GM10248 (cell line): ENCODE results near the gene SLC26A8.

Source experiments
- CTCF ChIA-PET: fragments of 300-600 bp; sonication (Branson Sonifier 250); formaldehyde crosslinking; extraction: SDS; loops from one replicate; lab custom pipeline; 2021; ENCODE audit warnings: antibody characterized with exemption; lab: Yijun Ruan, JAX
- POLR2A ChIA-PET: fragments of 350-650 bp; sonication (Branson Sonifier 250); formaldehyde crosslinking; extraction: SDS; loops from one replicate; lab custom pipeline; 2020; ENCODE audit warnings: antibody characterized with exemption; lab: Yijun Ruan, JAX
- DNase-seq: peaks from one replicate; pipeline ENCODE4 v3.0.0; 2012; ENCODE audit errors: extremely low spot score
- CTCF ChIP-seq: IDR thresholded peaks from 2 replicates; pipeline ENCODE4 v1.5.1; 2012; ENCODE audit warnings: mild to moderate bottlenecking, low read depth; ENCODE audit errors: extremely low read depth, missing control alignments, control extremely low read depth

The SLC26A8 gene

GRCh38 chr6:35905841-35906498 is 118.5 kb downstream of the SLC26A8 start:
- ChIA-PET CTCF (interaction anchor here (0.9 kb wide), 1 partner anchor 12 kb away, joined by 3 read pairs; no protein-coding TSS in a partner anchor), POLR2A (no interaction called here)
- no peak for DNase-seq
- TF ChIP-seq CTCF, result no peak

- DNase-seq, result no peak
- ChIA-PET CTCF (interaction anchor here (0.9 to 2.2 kb wide), 2 partner anchors 12 to 13 kb away, joined by 3 to 6 read pairs; no protein-coding TSS in a partner anchor), POLR2A (no interaction called here)
- TF ChIP-seq CTCF, result no peak
These were observed 119.2 kb downstream of the SLC26A8 start for GRCh38 chr6:35905141-35905785.

- ChIA-PET CTCF (interaction anchor here (0.9 to 2.2 kb wide), 4 partner anchors 9 to 437 kb away, joined by 3 to 6 read pairs (median 4); no protein-coding TSS in a partner anchor), POLR2A (interaction anchor here (0.6 kb wide), 1 partner anchor 173 kb away, joined by 3 read pairs; no protein-coding TSS in a partner anchor)
- DNase-seq, result no peak
- no peak for TF ChIP-seq CTCF
These were observed 120.8 kb downstream of the SLC26A8 start for GRCh38 chr6:35903679-35904078.

GRCh38 chr6:35900448-35900847 is 124.0 kb downstream of the SLC26A8 start:
- DNase-seq, result no peak
- ChIA-PET POLR2A (no interaction called here), CTCF (interaction anchor here (1.9 kb wide), 1 partner anchor 43 kb away, joined by 4 read pairs; no protein-coding TSS in a partner anchor)
- no peak for TF ChIP-seq CTCF

- TF ChIP-seq CTCF, result no peak
- DNase-seq, result no peak
- POLR2A ChIA-PET, result no interaction called here
- CTCF ChIA-PET, result interaction anchor here (1.0 kb wide), 1 partner anchor 11 kb away, joined by 3 read pairs; no protein-coding TSS in a partner anchor
These were observed 126.4 kb downstream of the SLC26A8 start for GRCh38 chr6:35898003-35898402.

GRCh38 chr6:35897486-35897885 is 127.0 kb downstream of the SLC26A8 start:
- ChIA-PET CTCF (interaction anchor here (1.0 kb wide), 1 partner anchor 11 kb away, joined by 3 read pairs; no protein-coding TSS in a partner anchor), POLR2A (no interaction called here)
- DNase-seq, result no peak
- TF ChIP-seq CTCF, result no peak
